ENCODE measurements around the gene MPHOSPH10. TPM values are rescaled to one million over a fixed set of nuclear protein-coding genes. Genes with fewer than 3 reads are reported as not detected.
"Not testable (repeated sequence)": the region's sequence is repeated elsewhere in the genome, so short reads cannot be mapped to it uniquely, and the experiment has no call there.

The MPHOSPH10 gene
- total RNA-seq, 2 donors from 2014 or later, result 17.2 to 37.0 TPM

GRCh38 chr2:71129902-71130151 lies 607 bp upstream of the MPHOSPH10 start:
- H3K4me1 ChIP-seq (ENCODE audit: control insufficient read depth in 1 of 2, low read depth in 2 of 2), result peaks cover 25 to 37% of the 10 kb centered on the region in 2 donors
- H3K27ac ChIP-seq, result peak overlapping the region; percentile 94 to 96
- H3K27me3 ChIP-seq (replicated peaks; ENCODE audit: insufficient read depth), result no peaks in the 10 kb centered on the region
- ATAC-seq (ENCODE audit: insufficient number of reproducible peaks, low FRiP score, low read depth) (peak; percentile 61), DNase-seq (ENCODE audit: low spot score) (peak; percentile 3)
- peak overlapping the region; percentile 98 for H3K4me3 ChIP-seq
- no peaks in the 10 kb centered on the region for H3K9me3 ChIP-seq
- peaks cover 10% of the 10 kb centered on the region for H3K36me3 ChIP-seq
- TF ChIP-seq, protein P1, sequence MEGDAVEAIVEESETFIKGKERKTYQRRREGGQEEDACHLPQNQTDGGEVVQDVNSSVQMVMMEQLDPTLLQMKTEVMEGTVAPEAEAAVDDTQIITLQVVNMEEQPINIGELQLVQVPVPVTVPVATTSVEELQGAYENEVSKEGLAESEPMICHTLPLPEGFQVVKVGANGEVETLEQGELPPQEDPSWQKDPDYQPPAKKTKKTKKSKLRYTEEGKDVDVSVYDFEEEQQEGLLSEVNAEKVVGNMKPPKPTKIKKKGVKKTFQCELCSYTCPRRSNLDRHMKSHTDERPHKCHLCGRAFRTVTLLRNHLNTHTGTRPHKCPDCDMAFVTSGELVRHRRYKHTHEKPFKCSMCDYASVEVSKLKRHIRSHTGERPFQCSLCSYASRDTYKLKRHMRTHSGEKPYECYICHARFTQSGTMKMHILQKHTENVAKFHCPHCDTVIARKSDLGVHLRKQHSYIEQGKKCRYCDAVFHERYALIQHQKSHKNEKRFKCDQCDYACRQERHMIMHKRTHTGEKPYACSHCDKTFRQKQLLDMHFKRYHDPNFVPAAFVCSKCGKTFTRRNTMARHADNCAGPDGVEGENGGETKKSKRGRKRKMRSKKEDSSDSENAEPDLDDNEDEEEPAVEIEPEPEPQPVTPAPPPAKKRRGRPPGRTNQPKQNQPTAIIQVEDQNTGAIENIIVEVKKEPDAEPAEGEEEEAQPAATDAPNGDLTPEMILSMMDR (IDR thresholded peaks at IDR 0.05), result no peak

DNA sequence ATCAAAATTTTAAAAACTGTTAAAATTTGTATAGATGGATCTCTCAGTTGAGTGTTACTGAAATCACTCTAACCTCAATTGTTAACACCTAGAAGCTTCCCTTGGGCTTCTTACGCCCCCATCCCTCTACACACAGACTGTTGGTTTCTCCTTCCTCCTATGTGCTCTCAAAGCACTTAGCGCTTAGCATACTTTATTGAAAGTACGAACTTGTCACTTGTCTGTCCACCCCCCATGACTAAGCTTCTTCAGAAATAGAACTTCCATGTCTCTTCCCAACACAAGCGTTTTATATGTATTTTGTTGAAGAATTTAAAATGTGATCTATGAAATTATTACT lies 441 bp downstream of the MPHOSPH10 start:
- Histone ChIP-seq H3K27me3 (replicated peaks; ENCODE audit: insufficient read depth) (no peaks in the 10 kb centered on the region), H3K9me3 (no peaks in the 10 kb centered on the region), H3K27ac (peak overlapping the region; percentile 94 to 96), H3K4me1 (ENCODE audit: control insufficient read depth in 1 of 2, low read depth in 2 of 2) (peaks cover 25 to 37% of the 10 kb centered on the region in 2 donors), H3K4me3 (peak overlapping the region; percentile 98), H3K36me3 (peaks cover 17% of the 10 kb centered on the region)
- ATAC-seq (ENCODE audit: insufficient number of reproducible peaks, low FRiP score, low read depth) (no peak), DNase-seq (ENCODE audit: low spot score) (no peak)
- TF ChIP-seq, protein P1 (IDR thresholded peaks at IDR 0.05), result no peak

- not testable (repeated sequence) for H3K27me3 ChIP-seq (replicated peaks; ENCODE audit: insufficient read depth); H3K9me3 ChIP-seq; ATAC-seq (ENCODE audit: insufficient number of reproducible peaks, low FRiP score, low read depth); H3K27ac ChIP-seq; DNase-seq (ENCODE audit: low spot score)
- H3K4me3 ChIP-seq, result peak overlapping the region; percentile 98
- H3K36me3 ChIP-seq, result peaks cover 23% of the 10 kb centered on the region
- peaks cover 25 to 37% of the 10 kb centered on the region in 2 donors for H3K4me1 ChIP-seq (ENCODE audit: control insufficient read depth in 1 of 2, low read depth in 2 of 2)
Observed at GRCh38 chr2:71131387-71132166, 1.1 kb downstream of the MPHOSPH10 start.

GRCh38 chr2:71133603-71134002 lies 3.2 kb downstream of the MPHOSPH10 start:
- H3K4me1 ChIP-seq (ENCODE audit: control insufficient read depth in 1 of 2, low read depth in 2 of 2), result peaks cover 19 to 24% of the 10 kb centered on the region in 2 donors
- no peak overlapping the region for H3K27ac ChIP-seq
- ATAC-seq (ENCODE audit: insufficient number of reproducible peaks, low FRiP score, low read depth) (no peak), DNase-seq (ENCODE audit: low spot score) (no peak)
- H3K9me3 ChIP-seq, result no peaks in the 10 kb centered on the region
- H3K36me3 ChIP-seq, result peaks cover 35% of the 10 kb centered on the region
- no peaks in the 10 kb centered on the region for H3K27me3 ChIP-seq (replicated peaks; ENCODE audit: insufficient read depth)
- no peak overlapping the region for H3K4me3 ChIP-seq
- TF ChIP-seq, protein P1 (IDR thresholded peaks at IDR 0.05), result no peak

GRCh38 chr2:71136174-71136573 lies 5.7 kb downstream of the MPHOSPH10 start:
- H3K36me3 ChIP-seq, result peaks cover 54% of the 10 kb centered on the region
- H3K27me3 ChIP-seq (replicated peaks; ENCODE audit: insufficient read depth), result no peaks in the 10 kb centered on the region
- no peak overlapping the region for H3K4me3 ChIP-seq
- H3K4me1 ChIP-seq (ENCODE audit: control insufficient read depth in 1 of 2, low read depth in 2 of 2), result peaks cover 13 to 15% of the 10 kb centered on the region in 2 donors
- DNase-seq (ENCODE audit: low spot score) (no peak), ATAC-seq (ENCODE audit: insufficient number of reproducible peaks, low FRiP score, low read depth) (no peak)
- no peaks in the 10 kb centered on the region for H3K9me3 ChIP-seq
- TF ChIP-seq, protein P1 (IDR thresholded peaks at IDR 0.05), result no peak
- H3K27ac ChIP-seq, result no peak overlapping the region

- H3K36me3 ChIP-seq, result peaks cover 77% of the 10 kb centered on the region
- no peaks in the 10 kb centered on the region for H3K4me1 ChIP-seq (ENCODE audit: control insufficient read depth in 1 of 2, low read depth in 2 of 2)
- H3K4me3 ChIP-seq, result no peak overlapping the region
- no peak for DNase-seq (ENCODE audit: low spot score)
- no peaks in the 10 kb centered on the region for H3K27me3 ChIP-seq (replicated peaks; ENCODE audit: insufficient read depth)
- H3K27ac ChIP-seq, result no peak overlapping the region
- H3K9me3 ChIP-seq, result no peaks in the 10 kb centered on the region
- no peak for ATAC-seq (ENCODE audit: insufficient number of reproducible peaks, low FRiP score, low read depth)
- TF ChIP-seq, protein P1 (IDR thresholded peaks at IDR 0.05), result no peak
Observed at GRCh38 chr2:71143782-71144181, 13.3 kb downstream of the MPHOSPH10 start.

All from thoracic aorta (tissue), 2 donors.